Osteoblast (primary cell): Measurements from ENCODE around the gene COX15. TPM values are rescaled to one million over a fixed set of nuclear protein-coding genes. Genes with fewer than 3 reads are reported as not detected.

ENCODE experiments used
- DNase-seq: peaks from one replicate; pipeline ENCODE4 v3.0.0; 2011; ENCODE audit warnings: low spot score, mixed read lengths; ENCODE audit not compliant: insufficient read length; ENCODE audit errors: missing footprints
- H2AFZ ChIP-seq: 2 replicates; pipeline ENCODE4 v1.6.0; 2011; ENCODE audit warnings: mild to moderate bottlenecking, low read length
- H3K27ac ChIP-seq: 2 replicates; pipeline ENCODE4 v1.5.1; 2011; ENCODE audit warnings: mild to moderate bottlenecking, low read depth, low read length, moderate library complexity
- H3K27me3 ChIP-seq: 2 replicates; pipeline ENCODE4 v1.6.0; 2012; ENCODE audit warnings: mild to moderate bottlenecking, control low read depth, inconsistent platforms, low read length, moderate library complexity; ENCODE audit not compliant: insufficient read depth
- H3K36me3 ChIP-seq: 2 replicates; pipeline ENCODE4 v1.5.1; 2011; ENCODE audit warnings: mild to moderate bottlenecking, low read length, control low read depth, moderate library complexity; ENCODE audit not compliant: insufficient read depth
- H3K4me1 ChIP-seq: 2 replicates; pipeline ENCODE4 v1.5.1; 2011; ENCODE audit warnings: mild to moderate bottlenecking, low read length, control low read depth, moderate library complexity; ENCODE audit not compliant: insufficient read depth
- H3K4me2 ChIP-seq: 2 replicates; pipeline ENCODE4 v1.6.0; 2011; ENCODE audit warnings: mild to moderate bottlenecking, low read length; ENCODE audit not compliant: insufficient read depth
- H3K4me3 ChIP-seq: fragments of 200-600 bp; sonication (generic); 3 replicates; pipeline ENCODE4 v1.5.1; 2012; ENCODE audit warnings: mild to moderate bottlenecking, low read length, inconsistent platforms; ENCODE audit not compliant: insufficient read depth
- H3K79me2 ChIP-seq: 2 replicates; pipeline ENCODE4 v1.6.0; 2012; ENCODE audit warnings: mild to moderate bottlenecking, low read length, control low read depth, inconsistent platforms; ENCODE audit not compliant: insufficient read depth
- H3K9me3 ChIP-seq: 2 replicates; pipeline ENCODE4 v1.5.1; 2011; ENCODE audit warnings: low read depth, low read length, control low read depth
- H4K20me1 ChIP-seq: 2 replicates; pipeline ENCODE4 v1.6.0; 2012; ENCODE audit warnings: mild to moderate bottlenecking, low read length, control low read depth; ENCODE audit not compliant: insufficient read depth
- total RNA-seq: library from RNA; depleted of rRNA; stranded (reverse); fragments of >200 nt; gene quantifications from 2 replicates; pipeline ENCODE4 v1.2.3, GENCODE V29; 2012
- TF ChIP-seq, protein P1 (sequence below): IDR thresholded peaks from 2 replicates; pipeline ENCODE4 v1.5.1; 2011; ENCODE audit warnings: mild to moderate bottlenecking, low read depth, low read length, moderate library complexity; ENCODE audit errors: extremely low read depth

COX15 gene
- total RNA-seq, 1 donor = 36.9 TPM

DNA sequence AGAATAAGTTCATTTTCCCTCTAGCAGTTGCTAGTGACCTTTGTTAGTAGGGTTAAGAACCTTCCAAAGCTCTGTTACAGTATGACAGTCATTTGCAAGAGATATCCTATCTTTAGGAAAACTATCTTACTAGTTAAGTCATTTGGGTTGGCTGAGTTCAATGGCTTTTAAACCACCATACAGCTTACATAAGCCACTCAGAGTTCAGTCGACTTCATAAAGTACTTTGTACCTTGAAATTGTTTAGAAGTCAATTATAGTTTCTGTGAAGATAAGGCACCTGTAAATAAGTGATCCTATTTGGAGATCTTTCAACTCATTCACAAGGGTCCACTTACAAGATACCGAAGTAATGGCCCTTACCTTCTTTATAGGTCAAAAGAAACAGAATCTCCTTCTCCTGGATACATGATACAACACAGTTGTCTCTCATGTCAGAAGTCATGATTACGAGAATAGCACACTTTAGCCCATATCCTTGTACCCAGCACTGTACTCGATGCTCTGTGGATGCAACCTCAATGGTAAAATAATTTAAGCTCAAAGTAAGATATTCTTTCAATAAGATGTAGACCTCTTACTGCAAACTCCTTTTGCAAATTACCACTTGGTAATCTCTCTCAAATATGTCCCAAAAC is 38.6 kb upstream of the COX15 start:
- Histone ChIP-seq H3K4me3 (no peak overlapping the region), H4K20me1 (no peaks in the 10 kb centered on the region), H3K9me3 (no peaks in the 10 kb centered on the region), H3K27ac (no peak overlapping the region), H2AFZ (no peak overlapping the region), H3K36me3 (no peaks in the 10 kb centered on the region), H3K4me1 (peaks cover 5% of the 10 kb centered on the region), H3K27me3 (no peaks in the 10 kb centered on the region), H3K4me2 (no peak overlapping the region), H3K79me2 (no peaks in the 10 kb centered on the region)
- TF ChIP-seq, protein P1, sequence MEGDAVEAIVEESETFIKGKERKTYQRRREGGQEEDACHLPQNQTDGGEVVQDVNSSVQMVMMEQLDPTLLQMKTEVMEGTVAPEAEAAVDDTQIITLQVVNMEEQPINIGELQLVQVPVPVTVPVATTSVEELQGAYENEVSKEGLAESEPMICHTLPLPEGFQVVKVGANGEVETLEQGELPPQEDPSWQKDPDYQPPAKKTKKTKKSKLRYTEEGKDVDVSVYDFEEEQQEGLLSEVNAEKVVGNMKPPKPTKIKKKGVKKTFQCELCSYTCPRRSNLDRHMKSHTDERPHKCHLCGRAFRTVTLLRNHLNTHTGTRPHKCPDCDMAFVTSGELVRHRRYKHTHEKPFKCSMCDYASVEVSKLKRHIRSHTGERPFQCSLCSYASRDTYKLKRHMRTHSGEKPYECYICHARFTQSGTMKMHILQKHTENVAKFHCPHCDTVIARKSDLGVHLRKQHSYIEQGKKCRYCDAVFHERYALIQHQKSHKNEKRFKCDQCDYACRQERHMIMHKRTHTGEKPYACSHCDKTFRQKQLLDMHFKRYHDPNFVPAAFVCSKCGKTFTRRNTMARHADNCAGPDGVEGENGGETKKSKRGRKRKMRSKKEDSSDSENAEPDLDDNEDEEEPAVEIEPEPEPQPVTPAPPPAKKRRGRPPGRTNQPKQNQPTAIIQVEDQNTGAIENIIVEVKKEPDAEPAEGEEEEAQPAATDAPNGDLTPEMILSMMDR = no peak
- no peak for DNase-seq

DNA sequence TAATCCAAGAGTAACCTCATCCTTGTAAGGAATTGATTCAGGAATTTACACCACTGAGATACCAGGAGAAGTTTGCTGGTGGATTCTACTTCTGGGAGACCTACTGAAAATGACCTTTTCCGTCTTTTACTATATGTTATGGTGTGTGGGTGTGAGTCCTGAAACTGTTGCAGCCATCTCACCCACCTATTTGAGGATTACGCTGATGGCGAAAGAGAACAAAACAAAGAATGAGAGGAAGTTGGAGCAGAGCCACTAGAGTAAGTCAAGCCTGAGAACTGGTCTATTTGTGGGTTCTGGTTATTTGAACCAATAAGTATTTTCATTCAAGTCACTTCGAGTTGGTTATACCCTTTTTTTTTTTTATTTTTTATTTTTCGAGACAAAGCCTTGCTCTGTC is 37.8 kb upstream of the COX15 start:
- Histone ChIP-seq H3K4me1 (peaks cover 5% of the 10 kb centered on the region), H3K27ac (no peak overlapping the region), H3K36me3 (no peaks in the 10 kb centered on the region), H2AFZ (no peak overlapping the region), H3K4me2 (no peak overlapping the region), H3K9me3 (no peaks in the 10 kb centered on the region), H3K4me3 (no peak overlapping the region), H4K20me1 (no peaks in the 10 kb centered on the region), H3K27me3 (no peaks in the 10 kb centered on the region), H3K79me2 (no peaks in the 10 kb centered on the region)
- no peak for DNase-seq
- TF ChIP-seq, protein P1 = no peak

DNA sequence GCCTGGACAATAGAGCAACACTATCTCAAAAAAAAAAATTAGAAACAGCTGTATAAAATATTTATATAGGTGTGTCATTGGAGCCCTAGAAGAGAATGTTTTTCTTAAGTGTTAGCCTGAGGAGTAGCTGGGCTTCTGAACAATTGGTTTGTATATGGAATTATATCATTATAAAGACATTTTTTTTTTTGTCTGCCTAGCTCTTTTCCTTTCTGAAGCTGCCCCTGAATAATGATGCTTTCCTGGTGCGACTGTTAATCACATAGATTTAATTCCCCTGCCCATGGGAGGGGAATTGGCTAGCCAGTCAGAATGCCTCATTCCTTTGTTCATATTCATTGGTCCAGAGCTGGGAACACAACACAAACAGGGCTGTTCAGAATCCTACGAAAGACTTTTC is 36.6 kb upstream of the COX15 start:
- TF ChIP-seq, protein P1 = no peak
- no peaks in the 10 kb centered on the region for H3K27me3 ChIP-seq
- DNase-seq = no peak
- H3K27ac ChIP-seq = no peak overlapping the region
- H2AFZ ChIP-seq = peak overlapping the region; percentile 20
- H3K36me3 ChIP-seq = no peaks in the 10 kb centered on the region
- H3K4me3 ChIP-seq = no peak overlapping the region
- peak overlapping the region; percentile 5 for H3K4me2 ChIP-seq
- H4K20me1 ChIP-seq = no peaks in the 10 kb centered on the region
- H3K9me3 ChIP-seq = no peaks in the 10 kb centered on the region
- no peaks in the 10 kb centered on the region for H3K79me2 ChIP-seq
- peaks cover 5% of the 10 kb centered on the region for H3K4me1 ChIP-seq

DNA sequence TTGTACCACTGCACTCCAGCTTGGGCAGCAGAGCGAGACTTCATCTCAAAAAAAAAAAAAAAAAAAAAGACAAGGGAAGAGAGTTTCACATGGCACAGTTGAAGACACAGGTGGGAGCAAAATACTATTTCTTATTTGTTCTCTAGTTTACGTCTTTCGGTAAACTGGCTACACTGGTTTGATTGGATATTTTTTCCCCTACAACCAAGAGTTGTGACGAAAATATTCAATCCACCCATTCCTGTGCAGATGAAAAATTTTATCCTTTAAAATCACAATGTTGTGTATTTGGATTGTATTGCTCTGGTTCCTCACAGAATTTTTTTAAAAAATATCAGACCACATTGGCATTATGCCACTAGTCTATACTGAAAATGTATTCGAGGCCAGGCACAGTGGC is 36.0 kb upstream of the COX15 start:
- Histone ChIP-seq H3K9me3 (no peaks in the 10 kb centered on the region), H3K4me1 (peaks cover 5% of the 10 kb centered on the region), H3K36me3 (no peaks in the 10 kb centered on the region), H3K79me2 (no peaks in the 10 kb centered on the region), H3K4me3 (no peak overlapping the region), H2AFZ (no peak overlapping the region), H3K27ac (no peak overlapping the region), H3K27me3 (no peaks in the 10 kb centered on the region), H3K4me2 (no peak overlapping the region), H4K20me1 (no peaks in the 10 kb centered on the region)
- TF ChIP-seq, protein P1 = no peak
- no peak for DNase-seq
